Measurements from ENCODE around the gene TSPAN3.

Gene TSPAN3

DNA sequence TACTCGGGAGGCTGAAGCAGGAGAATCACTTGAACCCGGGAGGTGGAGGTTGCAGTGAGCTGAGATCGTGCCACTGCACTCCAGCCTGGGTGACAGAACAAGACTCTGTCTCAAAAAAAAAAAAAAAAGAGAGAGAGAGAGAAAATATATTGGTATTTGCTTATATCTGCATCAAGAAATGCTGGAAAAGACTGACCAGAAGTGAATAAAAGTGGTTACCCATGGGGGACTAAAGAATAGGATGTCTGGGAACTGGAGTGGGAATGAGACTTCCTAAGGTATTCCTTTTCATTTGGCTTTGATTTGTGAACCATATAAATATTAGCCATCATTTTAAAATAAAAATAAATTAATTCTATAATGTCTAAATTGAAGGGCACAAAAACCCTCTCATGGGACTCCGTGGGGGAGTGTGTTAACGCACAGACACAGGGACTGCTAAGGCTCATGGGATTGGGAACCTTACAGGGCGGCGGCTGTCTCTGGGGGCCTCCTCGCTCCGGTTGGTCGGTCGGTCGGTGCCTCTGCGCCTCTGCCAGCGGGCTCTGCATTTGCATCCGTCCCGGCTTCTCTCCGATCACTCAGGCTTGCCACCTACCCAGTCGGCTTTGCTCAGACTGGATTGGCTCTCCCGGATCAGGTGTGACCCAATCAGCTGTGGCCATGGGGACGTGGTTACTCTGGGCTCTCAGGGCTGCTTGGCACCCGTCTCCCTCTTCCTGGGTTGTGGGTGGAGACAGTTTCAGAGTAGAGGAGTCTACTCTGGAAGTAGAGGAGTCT is 12.7 kb upstream of the TSPAN3 start:
- DNase-seq: peak; percentile 93

DNA sequence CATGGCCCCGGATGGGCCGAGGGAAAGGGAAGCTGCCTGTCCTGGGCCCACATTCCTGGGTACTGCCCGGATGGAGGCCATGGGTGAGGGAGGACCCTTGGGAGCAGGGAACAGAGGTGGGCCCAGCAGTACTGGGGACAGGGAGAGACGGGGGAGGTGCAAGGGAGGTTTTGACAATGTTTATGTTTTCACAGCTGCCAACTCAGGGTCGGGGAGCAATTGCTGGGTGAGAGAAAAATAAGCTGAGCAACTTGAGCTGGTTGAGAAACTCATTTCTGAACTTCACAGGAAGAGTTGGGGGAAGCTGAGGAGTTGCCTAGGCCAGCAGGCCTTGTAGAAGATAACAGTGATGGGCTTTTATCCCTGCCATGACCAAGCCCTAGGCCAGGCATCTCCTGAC is 11.1 kb upstream of the TSPAN3 start:
- no peak for DNase-seq

DNA sequence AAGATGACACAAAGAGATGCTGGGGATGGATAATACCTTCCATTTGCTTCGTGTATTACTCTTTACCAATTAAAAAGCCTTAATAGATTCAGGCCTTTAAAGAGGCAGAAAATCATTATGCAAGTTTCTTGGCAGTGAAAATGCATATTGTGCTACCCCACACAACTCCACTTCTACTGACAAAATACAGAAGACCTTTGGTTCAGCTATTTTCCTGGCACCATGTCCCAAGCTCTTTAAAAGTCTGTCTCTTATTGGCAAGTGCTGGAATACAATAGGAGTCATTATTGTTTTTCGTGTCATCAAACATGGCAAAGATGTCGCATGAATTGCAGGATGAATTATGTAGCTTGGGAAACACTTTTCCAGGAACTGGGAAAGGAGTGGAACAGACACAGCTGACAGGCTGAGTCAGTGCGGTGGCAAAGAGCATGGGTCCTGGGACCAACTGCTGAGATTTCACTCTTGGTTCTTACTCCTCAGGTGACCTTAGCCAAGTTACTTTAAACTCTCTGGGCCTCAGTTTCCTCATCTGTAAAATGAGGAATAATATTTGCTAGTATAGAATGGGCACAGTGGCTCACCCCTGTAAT is 5.5 kb upstream of the TSPAN3 start:
- DNase-seq: no peak

DNA sequence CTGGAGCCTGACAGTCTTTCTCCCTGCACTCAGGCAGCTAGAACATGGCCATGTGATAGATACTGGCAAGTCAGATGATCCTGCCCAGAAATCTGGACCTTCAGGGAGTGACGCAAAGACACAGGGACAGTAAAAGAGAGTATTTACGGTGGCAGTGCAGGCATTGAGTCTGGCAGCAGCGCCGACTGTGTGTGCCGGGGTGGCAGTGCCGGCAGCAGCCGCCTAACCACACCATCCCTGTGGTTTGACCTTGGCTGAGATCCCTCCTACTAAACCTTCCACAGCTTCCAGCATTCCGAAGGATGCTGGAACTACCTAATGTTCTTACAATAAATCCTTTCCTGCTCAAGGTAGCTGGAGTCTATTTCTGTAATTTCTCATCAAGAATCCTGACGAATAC is 4.6 kb upstream of the TSPAN3 start:
- DNase-seq: no peak

DNA sequence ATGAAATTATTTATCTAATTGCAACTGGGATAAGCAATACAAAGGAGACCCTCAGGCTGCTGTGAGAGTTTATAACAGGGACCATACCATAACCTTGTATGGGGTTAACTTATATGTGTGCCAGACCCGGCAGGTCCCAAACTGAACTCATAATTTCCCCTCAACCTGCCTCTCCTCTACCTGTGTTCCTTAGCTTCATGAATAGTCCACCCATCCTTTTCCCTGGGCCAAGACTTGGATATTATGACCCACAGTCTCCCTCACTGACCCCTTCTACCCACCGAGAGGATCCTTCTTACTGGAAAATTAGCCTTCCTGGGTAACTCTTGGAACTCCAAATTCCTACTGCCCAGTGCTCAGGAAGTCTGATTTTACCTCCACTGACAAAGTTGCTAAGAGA is 3.4 kb upstream of the TSPAN3 start:
- DNase-seq: no peak

DNA sequence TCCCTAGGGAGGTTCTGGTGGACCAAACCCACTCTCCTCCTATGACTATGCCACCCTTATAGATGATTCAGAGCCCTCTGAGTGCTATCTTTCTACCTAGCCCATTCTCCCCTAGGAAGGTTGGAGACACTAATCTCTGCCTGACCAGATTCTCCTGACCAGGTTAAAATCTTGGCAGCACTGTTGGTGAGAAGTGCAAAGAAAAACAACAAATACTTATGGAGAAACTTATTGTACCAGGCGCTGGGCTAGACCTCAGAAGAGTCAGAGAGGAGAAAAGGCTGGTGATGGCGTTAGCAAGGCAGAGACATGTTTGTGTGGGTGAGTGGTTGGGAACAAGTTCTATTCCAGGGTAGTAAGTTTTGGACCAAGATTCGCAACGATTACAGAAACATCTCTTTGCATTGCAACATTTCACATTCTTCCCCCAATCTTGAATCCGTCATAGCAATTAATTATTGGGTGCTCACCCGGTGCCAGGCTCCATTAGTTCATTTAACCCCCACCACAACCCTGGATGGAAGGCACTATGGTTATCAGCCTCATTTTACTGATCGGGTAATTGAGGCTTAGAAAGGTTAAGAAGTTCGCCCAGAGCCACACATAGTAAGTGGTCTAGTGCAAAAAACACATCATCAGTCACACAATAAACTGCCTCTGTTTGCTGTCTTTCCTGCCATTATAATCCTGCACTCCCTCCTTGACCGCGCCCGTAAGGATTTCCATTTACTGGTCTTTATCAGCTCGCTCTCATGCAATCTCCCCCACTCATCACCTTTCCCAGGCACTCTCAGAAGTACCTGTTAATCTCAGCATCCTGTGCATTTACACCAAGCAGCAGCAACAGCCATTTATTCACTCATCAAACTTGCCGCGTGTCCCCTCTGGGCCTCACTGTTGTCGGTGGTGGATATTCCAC is 655 bp upstream of the TSPAN3 start:
- DNase-seq: no peak

DNA sequence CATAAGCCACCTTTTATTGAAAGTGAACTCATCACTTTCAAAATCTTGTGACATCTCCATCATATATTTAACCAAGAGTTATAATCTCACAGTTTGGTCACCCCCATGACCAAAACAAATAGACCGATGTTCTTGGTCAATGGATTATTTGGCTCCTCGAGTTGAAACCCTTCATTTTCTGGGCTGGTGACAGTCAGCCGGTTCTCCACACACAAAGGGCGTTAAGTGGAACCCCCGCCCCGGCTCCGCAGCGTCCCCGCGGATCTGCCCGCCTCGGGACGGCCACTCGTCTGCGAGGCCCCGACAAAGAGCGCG is 772 bp downstream of the TSPAN3 start:
- no peak for DNase-seq

DNA sequence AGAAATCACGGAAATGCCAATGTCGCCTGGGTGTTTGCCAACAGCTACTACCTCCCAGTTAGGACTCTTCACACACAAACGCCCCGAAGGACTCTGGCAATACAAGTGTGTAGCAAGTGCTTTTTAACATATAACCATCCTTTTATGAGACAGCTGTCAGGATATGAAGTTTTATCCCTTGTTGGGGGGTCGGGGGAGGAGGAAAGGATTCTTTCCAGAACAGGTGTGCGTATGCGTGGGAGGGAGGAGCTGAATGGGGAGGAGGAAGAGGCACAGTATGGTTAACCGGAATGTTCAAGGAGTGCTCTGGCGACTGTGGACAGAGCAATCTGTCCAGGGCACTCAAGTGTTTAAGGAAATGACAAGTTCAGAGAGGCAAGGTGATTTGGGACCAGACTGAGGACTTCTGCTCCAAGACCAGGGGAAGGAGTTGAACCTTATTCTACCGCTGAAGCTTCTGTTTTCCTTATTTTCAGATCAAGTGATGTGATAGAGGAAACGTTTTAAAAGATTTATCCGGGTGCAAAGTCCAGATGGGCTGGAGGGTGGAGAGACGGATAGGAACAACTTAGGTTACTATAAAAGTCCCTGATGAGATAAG is 1.3 kb downstream of the TSPAN3 start:
- DNase-seq: peak; percentile 83

DNA sequence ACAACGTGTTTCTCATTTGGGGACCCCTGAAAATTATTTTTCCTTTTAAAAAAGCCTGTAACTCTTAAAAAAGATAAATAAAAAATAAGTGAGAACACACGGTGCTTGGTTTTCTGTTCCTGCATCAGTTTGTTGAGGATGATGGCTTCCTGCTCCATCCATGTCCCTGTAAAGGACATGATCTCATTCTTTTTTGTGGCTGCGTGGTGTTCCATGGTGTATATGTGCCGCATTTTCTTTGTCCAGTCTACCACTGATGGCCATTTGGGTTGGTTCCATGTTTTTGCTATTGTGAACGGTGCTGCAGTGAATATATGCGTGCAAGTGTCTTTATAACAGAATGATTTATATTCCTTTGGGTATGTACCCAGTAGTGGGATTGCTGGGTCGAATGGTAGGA is 2.3 kb downstream of the TSPAN3 start:
- no peak for DNase-seq

DNA sequence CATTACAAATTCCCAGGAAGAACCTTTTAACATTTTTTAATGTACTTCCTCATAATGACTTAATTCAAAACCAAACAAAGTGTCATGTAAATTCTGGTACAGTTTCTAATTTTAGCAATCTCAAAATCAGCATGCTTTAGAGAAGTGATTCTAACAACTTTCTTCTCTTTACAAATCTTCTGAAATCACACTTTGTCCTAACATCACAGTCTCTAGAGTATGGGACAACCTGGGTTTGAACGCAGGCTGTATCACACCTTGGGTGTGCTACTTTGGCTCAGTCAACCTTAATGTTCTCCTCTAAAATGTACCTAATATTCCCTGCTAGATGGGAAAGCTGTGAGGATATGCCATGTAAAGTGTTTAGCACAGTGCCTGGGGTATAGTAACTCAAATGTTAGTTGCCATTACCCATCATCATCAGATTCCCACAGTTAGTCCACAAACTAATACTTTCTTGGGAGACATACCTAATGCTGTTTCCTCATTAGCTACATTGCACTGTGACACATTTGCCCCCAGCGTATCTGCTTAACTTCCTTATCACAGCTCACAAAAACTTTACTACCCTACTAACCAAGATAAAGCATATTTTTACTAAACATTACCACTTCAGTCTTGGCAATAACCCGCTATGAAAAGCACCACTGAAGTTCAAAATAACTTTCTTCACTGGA is 3.1 kb downstream of the TSPAN3 start:
- DNase-seq: no peak

DNA sequence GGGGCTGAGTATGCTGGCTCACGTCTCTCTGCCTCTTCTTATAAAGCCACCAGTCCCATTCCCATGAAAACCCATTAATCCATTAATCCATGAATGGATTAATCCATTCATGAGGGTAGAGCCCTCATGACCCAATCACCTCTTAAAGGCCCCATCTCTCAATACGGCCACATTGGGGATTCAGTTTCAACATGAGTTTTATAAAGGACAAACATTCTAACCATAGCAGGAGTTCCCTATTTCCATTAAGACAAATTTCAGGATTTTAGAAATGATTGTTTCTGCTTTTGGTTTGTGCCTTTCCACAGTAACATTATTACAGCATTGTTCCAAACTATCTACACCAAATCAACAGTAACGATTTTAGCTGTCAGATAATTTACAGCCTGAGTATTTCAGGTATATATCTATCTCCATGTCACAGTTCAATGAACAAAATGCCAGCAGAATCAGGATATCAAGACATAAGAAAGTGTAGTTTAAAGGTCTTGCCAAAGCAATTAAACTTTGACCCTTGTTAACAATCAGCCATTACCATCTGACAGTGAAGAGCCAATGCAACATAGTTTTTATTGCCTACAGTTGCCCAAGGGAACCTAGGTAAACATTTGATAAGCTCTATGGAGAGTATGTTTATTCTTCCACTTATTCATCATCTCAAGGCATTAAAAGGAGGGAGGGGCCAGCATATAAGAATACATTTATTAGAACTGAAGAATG is 3.8 kb downstream of the TSPAN3 start:
- DNase-seq: no peak

DNA sequence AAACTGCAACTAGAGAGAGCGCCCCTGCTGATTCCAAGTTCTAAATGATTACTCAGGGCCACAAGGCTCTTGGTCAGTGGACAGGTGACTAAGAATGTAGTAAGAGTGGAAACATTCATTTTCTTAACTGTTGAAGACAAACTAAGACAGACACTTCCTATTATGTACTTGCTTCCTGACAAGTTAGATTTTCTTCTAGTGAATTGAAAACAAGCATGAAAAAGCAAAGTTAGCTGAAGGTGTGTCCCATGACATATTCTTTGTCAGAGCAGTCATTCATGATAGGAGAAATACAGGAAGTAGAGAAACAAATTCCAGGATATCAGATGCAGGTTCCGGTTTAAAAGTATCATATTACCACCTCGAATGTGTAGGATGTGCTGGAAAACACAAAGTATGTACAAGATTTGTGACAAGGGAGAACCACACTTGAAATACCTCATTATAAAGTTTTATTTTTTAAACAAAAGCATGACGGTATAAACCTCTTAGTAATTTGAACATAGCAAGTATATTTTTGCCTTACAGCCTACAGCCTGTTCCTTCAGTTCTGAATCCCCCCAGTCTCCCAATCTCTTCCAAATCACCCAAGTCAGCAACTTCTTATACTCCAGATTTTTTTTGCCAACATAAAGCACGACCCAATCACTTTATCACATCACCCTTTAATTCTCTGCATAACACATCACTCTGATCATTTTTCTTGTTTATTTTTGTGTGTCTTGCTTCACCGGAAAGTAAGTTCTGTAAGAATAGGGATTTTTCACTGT is 6.2 kb downstream of the TSPAN3 start:
- no peak for DNase-seq

DNA sequence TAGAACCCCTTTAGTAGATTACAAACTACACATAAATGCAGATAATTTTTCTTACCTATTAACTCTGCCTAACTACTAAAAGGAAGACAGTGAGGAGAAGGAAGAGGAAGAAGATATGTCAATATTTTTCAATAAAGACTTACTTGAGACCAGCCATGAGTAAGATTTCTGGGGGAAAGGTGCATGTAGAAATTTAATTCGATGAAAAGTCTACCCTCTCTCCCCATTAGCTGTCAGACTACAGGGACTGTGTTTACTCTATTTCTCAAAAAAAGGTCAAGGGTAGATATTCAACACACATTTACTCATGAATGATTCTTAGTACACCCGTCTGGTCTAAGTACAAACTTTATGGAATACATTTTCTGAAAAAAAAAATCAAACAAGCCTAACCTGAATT is 6.8 kb downstream of the TSPAN3 start:
- DNase-seq: no peak

DNA sequence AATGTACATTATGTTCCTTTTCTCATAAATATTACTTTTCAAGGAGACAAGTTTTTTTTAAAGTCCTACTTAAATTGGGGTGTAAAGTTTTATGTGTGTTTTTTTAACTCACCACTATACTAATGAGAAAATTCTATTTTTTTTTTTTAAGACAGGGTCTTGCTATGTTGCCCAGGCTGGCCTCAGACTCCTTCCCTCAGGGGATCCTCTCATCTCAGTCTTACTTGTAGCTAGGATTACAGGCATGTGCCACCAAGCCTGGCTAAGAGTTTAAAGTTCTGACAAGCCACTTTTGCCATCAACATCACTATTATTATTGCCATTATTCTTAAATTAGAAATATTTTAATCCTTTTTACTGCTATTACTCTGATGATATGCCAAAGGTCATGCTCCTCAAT is 7.7 kb downstream of the TSPAN3 start:
- DNase-seq: no peak

DNA sequence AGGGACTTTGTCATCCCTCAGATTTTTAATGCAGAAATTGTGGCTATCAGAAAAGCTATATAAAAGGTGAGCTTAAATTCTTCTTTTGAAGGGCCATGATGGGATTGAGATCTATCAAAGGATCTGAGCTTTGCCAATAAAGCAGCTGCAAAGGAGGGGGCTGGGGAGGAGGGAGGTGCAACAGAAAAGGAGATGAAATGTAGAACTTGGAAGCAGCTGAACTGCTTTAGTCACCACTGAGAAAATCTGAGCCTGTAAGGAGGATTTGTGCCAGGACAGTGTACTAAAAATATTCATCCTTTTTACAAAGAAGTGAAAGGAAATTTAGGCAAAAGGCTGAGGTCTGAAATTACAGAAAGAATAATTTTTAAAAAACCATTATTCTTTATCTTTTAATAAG is 10.4 kb downstream of the TSPAN3 start:
- no peak for DNase-seq

DNA sequence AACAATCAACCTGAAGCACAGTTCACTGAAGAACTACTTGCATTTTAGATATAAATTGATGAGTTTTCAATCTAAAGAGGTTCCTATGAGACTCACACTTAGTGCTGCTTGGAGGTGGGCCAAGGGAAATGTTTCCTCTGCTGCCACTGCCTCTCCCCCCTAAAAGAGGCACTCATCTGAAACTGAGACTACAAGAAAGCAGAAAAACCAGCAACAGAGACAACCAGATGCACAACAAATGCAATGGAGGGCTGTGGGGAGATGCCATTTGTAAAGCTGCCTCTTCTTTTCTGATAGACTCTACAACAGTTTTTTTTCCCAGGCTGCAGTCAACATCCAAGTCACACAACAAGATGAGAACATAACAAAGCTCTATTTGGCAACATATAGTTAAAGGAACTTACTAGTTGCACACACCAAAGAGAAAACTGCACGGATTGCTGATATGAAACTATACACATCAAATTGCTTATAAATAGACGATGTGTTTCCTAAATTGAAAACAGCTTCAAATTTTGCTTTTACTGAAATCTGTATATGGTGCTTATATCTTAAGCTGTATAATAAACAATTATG is 11.0 kb downstream of the TSPAN3 start:
- DNase-seq: no peak

DNA sequence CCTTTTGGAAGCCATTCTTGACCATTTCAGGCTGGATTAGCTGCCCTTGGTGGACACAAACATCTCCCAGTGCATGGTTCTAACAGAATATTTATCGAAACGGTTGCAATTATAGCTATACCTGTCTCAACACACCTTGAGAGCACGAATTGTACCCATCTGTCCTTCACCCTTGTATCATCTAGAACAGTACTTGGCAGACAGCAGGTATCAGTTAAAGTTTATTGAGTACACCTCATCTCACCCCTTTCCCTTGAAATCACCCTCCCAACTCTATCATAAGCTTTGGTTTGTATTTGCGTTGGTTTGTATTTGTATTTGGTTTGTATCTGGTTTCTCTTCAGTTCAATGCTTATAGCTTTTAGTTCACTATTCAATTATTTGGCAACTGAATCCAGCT is 12.4 kb downstream of the TSPAN3 start:
- no peak for DNase-seq

DNA sequence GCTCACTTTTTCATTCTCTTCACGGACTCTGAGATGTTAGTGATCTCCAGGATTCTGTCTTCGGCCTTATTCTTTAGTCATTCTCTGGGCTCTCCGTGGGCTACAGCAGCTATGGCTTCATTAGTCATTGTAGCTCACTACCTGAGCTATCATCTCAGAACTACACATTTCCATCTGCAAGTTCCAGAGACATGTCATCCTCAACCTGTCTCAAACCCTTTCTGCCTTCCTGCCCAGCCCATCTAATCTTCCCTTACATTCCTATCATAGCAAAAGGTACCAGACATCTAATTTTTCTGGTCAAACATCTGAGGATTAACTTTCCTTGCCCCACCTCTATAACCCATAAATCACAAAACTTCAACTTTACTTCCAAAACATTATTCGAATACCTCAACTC is 13.2 kb downstream of the TSPAN3 start:
- DNase-seq: no peak

DNA sequence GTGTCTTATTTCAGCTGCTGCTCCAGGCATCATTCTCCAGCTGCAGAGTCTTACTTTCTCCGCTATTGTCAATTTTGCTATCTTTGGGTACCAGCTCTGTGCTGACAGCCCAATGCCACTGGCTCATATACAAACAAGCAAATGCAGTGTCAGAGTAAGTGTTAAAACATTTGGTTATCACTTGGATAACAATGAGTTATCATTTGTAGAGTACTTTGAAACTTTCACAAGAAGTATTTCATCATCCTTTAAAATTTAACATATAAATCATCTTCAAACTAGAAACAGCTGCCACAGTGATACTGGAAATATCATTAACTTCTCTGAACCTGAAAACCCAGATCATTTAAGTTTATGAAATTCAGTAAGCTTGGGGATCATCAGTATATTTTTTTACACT is 13.8 kb downstream of the TSPAN3 start:
- no peak for DNase-seq

DNA sequence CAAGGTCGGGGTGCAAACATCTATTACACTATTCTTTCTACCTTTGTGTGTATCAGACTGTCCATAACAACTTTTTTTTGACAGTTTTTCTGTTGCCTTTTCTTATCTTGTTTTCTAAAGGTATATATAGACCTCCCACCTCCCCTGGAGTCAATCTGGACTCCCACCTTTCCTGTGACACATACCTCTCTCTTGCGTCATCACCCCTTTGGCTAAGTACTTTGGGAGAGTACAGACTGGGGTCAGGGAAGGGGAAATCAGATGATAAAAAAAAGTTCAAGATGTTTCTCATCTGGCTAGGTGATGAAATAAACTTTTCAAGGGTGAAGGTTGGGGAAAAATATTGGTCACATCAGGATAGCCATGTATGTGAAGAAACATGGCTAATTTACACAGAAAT is 17.2 kb downstream of the TSPAN3 start:
- no peak for DNase-seq

DNA sequence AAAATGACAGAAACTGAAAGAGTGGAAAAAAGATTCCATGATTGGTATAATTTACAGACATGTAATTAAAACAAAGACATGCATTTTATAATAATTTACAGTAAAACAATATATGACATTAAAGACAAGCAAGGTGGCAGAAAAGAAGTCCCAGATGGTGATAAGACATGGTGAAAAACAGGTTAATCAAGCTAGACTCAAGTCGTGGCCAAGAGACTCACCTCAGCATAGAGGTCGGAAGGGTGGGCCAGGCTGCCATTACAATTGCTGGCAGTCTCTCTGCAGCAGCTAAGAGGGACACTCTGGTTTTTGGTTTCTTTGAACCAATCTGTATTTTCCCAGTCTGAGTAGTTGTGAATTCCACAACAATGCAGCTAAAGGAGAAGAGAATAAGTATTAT is 18.4 kb downstream of the TSPAN3 start:
- no peak for DNase-seq
